ENCODE results near the gene MORN5.

The MORN5 gene

GRCh38 chr9:122218071-122218934 is 58.6 kb downstream of the MORN5 start:
- DNase-seq: no peak

- no peak for DNase-seq
Measured at GRCh38 chr9:122218935-122219855, 59.5 kb downstream of the MORN5 start.

- no peak for DNase-seq
Measured at GRCh38 chr9:122219856-122220672, 60.4 kb downstream of the MORN5 start.

GRCh38 chr9:122220673-122221182 is 61.0 kb downstream of the MORN5 start:
- DNase-seq: no peak

GRCh38 chr9:122221183-122221811 is 61.6 kb downstream of the MORN5 start:
- DNase-seq: no peak

GRCh38 chr9:122222791-122223190 is 63.1 kb downstream of the MORN5 start:
- no peak for DNase-seq

- DNase-seq: no peak
Measured at GRCh38 chr9:122223435-122223834, 63.7 kb downstream of the MORN5 start.

GRCh38 chr9:122225312-122226141 is 65.8 kb downstream of the MORN5 start:
- DNase-seq: no peak

- no peak for DNase-seq
Measured at GRCh38 chr9:122226142-122226757, 66.5 kb downstream of the MORN5 start.

GRCh38 chr9:122226758-122227574 is 67.3 kb downstream of the MORN5 start:
- DNase-seq: no peak

- no peak for DNase-seq
Measured at GRCh38 chr9:122227575-122227900, 67.8 kb downstream of the MORN5 start.

- no peak for DNase-seq
Measured at GRCh38 chr9:122228191-122228567, 68.5 kb downstream of the MORN5 start.

- no peak for DNase-seq
Measured at GRCh38 chr9:122228568-122229484, 69.1 kb downstream of the MORN5 start, which contains the start of gene LHX6. Gene LHX6, minus strand, starts transcription at chr9:122228957. Its CDS starts 217 bp downstream, at chr9:122228740.

- DNase-seq: no peak
Measured at GRCh38 chr9:122229485-122229837, 69.8 kb downstream of the MORN5 start.

- DNase-seq: no peak
Measured at GRCh38 chr9:122232796-122233306, 73.1 kb downstream of the MORN5 start.

- DNase-seq: no peak
Measured at GRCh38 chr9:122234022-122234748, 74.5 kb downstream of the MORN5 start.

- DNase-seq: no peak
Measured at GRCh38 chr9:122236681-122237080, 77.0 kb downstream of the MORN5 start.

GRCh38 chr9:122239722-122240121 is 80.0 kb downstream of the MORN5 start:
- DNase-seq: no peak
